Measurements from ENCODE around the gene SP5. TPM values are rescaled to one million over a fixed set of nuclear protein-coding genes. Genes with fewer than 3 reads are reported as not detected.
A peak's percentile ranks its signal among the peaks of the same experiment; 100 is the strongest.
"Not testable (repeated sequence)": the region's sequence is repeated elsewhere in the genome, so short reads cannot be mapped to it uniquely, and the experiment has no call there.

Gene SP5
- total RNA-seq: 2.8 TPM

DNA sequence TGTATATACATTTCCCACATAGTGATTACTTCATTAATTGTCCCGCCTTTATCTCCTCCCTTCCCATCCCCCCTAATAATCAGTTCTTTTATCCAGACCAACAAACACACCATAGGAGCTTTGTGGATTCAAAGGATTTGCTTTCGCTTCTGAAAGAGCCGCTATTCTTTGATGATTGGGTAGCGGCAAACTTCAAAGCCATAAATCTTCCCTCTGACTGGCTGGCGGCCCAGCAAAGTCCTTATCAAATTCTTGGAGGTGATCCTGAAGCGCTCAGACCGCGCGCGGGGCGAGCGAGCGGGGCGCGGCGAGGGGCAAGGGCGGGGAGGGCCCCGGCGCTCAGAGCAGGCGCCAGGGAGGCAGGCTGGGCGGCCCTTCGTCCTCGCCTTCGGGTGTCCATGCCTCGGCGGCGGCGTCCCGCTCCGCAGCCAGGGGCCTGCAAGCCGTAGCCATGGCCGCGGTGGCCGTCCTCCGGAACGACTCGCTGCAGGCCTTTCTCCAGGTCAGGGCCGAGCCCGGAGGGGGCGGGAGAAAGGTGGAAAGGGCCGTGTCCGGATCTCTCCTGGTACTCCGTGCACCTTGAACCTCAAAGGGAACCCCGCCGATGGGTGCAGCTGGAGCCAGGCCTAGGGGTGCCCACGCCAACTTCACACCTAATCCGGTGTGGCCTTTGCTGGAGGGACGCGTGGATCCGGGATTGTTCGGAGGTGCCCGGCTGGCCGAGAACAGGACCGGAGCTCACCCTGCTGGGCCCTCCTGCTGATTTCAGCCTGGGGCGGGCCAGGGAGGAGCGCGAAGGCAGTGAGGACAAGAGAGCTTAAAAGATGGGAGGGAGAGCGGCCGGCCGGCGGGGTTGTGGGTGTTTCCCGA, at the start of gene SP5:
Gene SP5 (plus strand): TSS at position 276 of the 870 bp plus-strand sequence. CDS start 176 bp downstream, at position 452.
- H3K4me1 ChIP-seq: peaks cover 8 to 12% of the 10 kb centered on the region in 2 donors
- TF ChIP-seq, protein P1, sequence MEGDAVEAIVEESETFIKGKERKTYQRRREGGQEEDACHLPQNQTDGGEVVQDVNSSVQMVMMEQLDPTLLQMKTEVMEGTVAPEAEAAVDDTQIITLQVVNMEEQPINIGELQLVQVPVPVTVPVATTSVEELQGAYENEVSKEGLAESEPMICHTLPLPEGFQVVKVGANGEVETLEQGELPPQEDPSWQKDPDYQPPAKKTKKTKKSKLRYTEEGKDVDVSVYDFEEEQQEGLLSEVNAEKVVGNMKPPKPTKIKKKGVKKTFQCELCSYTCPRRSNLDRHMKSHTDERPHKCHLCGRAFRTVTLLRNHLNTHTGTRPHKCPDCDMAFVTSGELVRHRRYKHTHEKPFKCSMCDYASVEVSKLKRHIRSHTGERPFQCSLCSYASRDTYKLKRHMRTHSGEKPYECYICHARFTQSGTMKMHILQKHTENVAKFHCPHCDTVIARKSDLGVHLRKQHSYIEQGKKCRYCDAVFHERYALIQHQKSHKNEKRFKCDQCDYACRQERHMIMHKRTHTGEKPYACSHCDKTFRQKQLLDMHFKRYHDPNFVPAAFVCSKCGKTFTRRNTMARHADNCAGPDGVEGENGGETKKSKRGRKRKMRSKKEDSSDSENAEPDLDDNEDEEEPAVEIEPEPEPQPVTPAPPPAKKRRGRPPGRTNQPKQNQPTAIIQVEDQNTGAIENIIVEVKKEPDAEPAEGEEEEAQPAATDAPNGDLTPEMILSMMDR (IDR thresholded peaks at IDR 0.05): no peak
- H3K27ac ChIP-seq: peak within 1 kb of the TSS in 1 of 2 donors; percentile 29
- DNase-seq (ENCODE audit: low spot score in 2 of 2): peak in 1 of 2 donors; percentile 66
- no peaks in the 10 kb centered on the region for H3K36me3 ChIP-seq
- H3K27me3 ChIP-seq: peaks cover 14% of the 10 kb centered on the region
- intact Hi-C loops (cut with DNase I): loop anchor here (5.0 kb wide), 3 partner anchors 57 to 228 kb away; partner anchors contain the start of gene ERICH2
- no peaks in the 10 kb centered on the region for H3K9me3 ChIP-seq
- H3K4me3 ChIP-seq: peak within 1 kb of the TSS; percentile 48 to 68

DNA sequence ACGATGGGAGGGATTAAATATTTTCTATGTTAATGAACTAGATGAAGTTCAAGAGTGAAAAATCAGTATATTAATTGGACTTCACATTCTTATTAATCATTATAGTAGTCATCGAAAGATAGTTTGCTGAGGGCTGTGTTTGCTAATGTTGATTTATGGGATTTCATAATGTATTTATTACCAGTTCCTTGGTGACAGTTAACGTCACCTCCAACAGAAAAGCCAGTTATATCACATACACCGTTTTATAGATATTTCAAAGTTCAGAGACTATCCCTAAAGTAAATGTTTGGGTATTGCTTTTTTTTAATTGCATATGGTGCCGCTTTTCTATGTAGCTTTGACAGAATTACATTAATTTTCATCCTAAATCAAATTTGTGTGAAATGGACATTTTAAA, 49.4 kb upstream of the SP5 start:
- Histone ChIP-seq H3K27me3 (no peaks in the 10 kb centered on the region), H3K4me3 (no peak overlapping the region), H3K4me1 (no peaks in the 10 kb centered on the region), H3K36me3 (no peaks in the 10 kb centered on the region), H3K9me3 (no peaks in the 10 kb centered on the region), H3K27ac (no peak overlapping the region)
- TF ChIP-seq, protein P1 (IDR thresholded peaks at IDR 0.05): no peak
- intact Hi-C loops (cut with DNase I): no loop called here
- no peak for DNase-seq (ENCODE audit: low spot score in 2 of 2)

DNA sequence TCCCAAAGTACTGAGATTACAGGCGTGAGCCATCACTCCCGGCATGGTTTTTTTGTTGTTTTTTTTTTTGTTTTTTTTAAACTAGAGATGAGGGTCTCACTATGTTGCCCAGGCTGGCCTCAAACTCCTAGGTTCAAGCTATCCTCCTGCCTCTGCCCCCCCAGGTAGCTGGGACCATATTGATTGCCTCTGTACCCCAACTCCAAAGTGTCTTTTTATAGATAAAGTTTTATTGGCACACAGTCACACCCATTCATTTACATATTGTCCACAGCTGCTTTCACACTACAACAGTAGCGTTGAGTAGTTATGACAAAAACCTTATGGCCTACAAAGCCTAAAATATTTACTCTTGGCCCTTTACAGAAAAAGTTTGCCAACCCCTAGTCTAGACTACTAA, 45.2 kb upstream of the SP5 start:
- Histone ChIP-seq H3K36me3 (no peaks in the 10 kb centered on the region), H3K27me3 (no peaks in the 10 kb centered on the region), H3K4me1 (no peaks in the 10 kb centered on the region), H3K27ac (no peak overlapping the region), H3K9me3 (no peaks in the 10 kb centered on the region), H3K4me3 (no peak overlapping the region)
- TF ChIP-seq, protein P1 (IDR thresholded peaks at IDR 0.05): no peak
- intact Hi-C loops (cut with DNase I): no loop called here
- no peak for DNase-seq (ENCODE audit: low spot score in 2 of 2)

DNA sequence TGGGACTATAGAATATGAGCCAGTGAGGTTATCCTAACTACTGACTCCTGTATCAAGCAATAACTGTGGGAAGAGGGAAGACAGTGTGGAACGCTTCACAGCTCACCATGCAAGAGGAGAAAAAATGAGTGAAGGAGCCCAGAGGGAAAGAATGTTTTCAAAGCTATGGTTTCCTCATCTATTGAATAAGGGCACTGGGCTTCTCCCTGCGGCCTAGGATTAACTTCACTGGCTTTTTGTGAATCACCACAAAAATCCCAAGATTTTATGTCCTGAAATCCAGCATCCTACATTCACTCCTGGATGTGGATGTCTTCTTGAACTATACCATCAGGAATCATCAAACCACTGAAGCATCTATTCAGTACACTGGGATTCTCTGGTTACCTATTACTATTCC, 44.5 kb upstream of the SP5 start:
- H3K36me3 ChIP-seq: no peaks in the 10 kb centered on the region
- H3K4me3 ChIP-seq: no peak overlapping the region
- no peaks in the 10 kb centered on the region for H3K9me3 ChIP-seq
- no peaks in the 10 kb centered on the region for H3K27me3 ChIP-seq
- no peaks in the 10 kb centered on the region for H3K4me1 ChIP-seq
- DNase-seq (ENCODE audit: low spot score in 2 of 2): no peak
- TF ChIP-seq, protein P1 (IDR thresholded peaks at IDR 0.05): no peak
- intact Hi-C loops (cut with DNase I): no loop called here
- H3K27ac ChIP-seq: no peak overlapping the region

DNA sequence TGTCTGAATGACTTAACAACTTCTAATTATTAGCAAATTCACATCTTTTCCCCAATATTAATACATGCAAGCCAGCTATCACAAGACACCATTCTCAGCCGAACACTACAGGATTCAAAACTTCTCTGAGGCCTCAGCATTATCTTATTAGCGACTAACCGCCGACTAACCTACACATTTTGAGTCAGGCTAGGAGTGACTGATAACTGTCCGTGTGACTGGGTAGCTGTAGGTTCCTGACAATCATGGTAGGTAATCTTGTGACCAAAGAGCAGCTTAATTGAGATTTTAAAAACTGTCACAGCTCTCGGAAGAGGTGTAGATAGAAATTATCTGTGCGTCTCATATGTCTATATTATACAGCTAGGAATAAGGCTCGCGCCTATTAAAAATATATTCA, 44.1 kb upstream of the SP5 start:
- H3K36me3 ChIP-seq: no peaks in the 10 kb centered on the region
- TF ChIP-seq, protein P1 (IDR thresholded peaks at IDR 0.05): no peak
- intact Hi-C loops (cut with DNase I): no loop called here
- no peak overlapping the region for H3K27ac ChIP-seq
- no peaks in the 10 kb centered on the region for H3K9me3 ChIP-seq
- H3K4me3 ChIP-seq: no peak overlapping the region
- H3K27me3 ChIP-seq: no peaks in the 10 kb centered on the region
- no peaks in the 10 kb centered on the region for H3K4me1 ChIP-seq
- no peak for DNase-seq (ENCODE audit: low spot score in 2 of 2)

DNA sequence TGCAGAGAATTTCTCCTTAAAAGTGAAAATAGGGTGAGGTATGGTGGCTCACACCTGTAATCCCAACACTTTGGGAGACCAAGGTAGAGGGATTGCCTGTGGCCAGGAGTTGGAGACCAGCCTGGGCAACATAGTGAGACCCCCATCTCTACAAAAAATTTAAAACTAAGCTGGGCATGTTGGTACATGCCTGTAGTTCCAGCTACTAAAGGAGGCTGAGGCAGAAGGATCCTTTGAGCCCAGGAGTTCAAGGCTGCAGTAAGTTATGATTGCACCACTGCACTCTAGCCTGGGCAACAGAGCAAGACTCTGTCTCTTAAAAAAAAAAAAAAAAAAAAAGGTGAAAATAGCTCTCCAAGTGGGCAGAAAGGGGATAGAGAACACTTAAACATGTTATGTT, 40.9 kb upstream of the SP5 start:
- H3K4me3 ChIP-seq; H3K9me3 ChIP-seq; H3K27ac ChIP-seq; intact Hi-C loops (cut with DNase I); DNase-seq (ENCODE audit: low spot score in 2 of 2); H3K36me3 ChIP-seq; H3K27me3 ChIP-seq; H3K4me1 ChIP-seq: not testable (repeated sequence)

Data from ascending aorta (tissue), 2 donors.